Stimulated activated CD8-positive, alpha-beta memory T cell treated with anti-CD3 and anti-CD28 coated beads, Interleukin-2, amount 100 ng/mL, for 1 hour (primary cell): ENCODE data around the gene MTCL3.
"Not testable (repeated sequence)": the region's sequence is repeated elsewhere in the genome, so short reads cannot be mapped to it uniquely, and the experiment has no call there.

ENCODE experiments used
- DNase-seq, 2 donors: peaks; one replicate each; pipeline ENCODE4 v3.0.0-alpha.2; 2020; ENCODE audit warnings: low read depth in 2 of 2

The MTCL3 gene

DNA sequence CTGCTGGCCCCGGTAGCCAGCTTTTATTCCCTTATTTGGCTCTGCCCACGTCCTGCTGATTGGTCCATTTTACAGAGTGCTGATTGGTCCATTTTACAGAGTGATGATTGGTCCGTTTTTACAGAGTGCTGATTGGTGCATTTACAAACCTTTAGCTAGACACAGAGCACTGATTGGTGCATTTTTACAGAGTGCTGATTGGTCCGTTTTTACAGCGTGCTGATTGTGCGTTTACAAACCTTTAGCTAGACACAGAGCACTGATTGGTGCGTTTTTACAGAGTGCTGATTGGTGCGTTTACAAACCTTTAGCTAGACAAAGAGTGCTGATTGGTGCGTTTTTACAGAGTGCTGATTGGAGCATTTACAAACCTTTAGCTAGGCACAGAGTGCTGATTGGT lies 90.6 kb downstream of the MTCL3 start:
- DNase-seq, result not testable (repeated sequence)

DNA sequence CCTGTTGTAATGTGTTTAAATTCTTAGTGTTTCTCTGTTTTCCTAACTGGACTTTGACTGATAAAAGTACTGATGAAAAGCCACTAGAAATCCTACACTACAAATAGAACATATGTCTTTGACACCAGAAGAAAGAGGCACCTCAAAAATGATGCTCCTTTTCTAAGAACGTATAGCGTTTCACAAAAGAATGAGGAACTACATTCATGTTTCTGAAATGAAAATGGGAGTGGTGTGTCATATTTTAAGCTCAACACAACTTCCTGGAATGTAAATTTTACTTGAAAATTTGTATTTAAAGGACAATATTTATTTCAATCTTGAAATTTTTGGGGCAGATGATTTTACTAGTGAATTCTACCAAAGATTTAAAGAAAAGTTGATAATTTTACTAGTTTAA lies 95.2 kb downstream of the MTCL3 start:
- DNase-seq, result no peak
